Activated CD4-positive, alpha-beta T cell treated with anti-CD3 and anti-CD28 coated beads for 36 hours (primary cell): Measurements from ENCODE around the gene RAVER2. TPM values are rescaled to one million over a fixed set of nuclear protein-coding genes. Genes with fewer than 3 reads are reported as not detected.
"Not testable (repeated sequence)": the region's sequence is repeated elsewhere in the genome, so short reads cannot be mapped to it uniquely, and the experiment has no call there.

ENCODE experiments used
- ATAC-seq: fragments of 200-7000 bp; cut with Tn5 transposase; one replicate; pipeline ENCODE4 v1.10.0; 2021; ENCODE audit warnings: mild to moderate bottlenecking, moderate library complexity
- CTCF ChIA-PET: fragments of 350-600 bp; sonication (Branson Sonifier 250); formaldehyde crosslinking; loops from one replicate; lab custom pipeline; 2021; ENCODE audit warnings: antibody characterized with exemption; lab: Charles Lee
- POLR2A ChIA-PET: fragments of 350-600 bp; sonication (Branson Sonifier 250); formaldehyde crosslinking; loops from one replicate; lab custom pipeline; 2021; ENCODE audit warnings: antibody characterized with exemption, inconsistent platforms; lab: Charles Lee
- DNase-seq: peaks from one replicate; pipeline ENCODE4 v3.0.0-alpha.2; 2020
- H3K27ac Mint-ChIP-seq: one replicate; pipeline ENCODE4 v1.8.0; 2021; ENCODE audit warnings: mixed read lengths
- H3K27me3 Mint-ChIP-seq: one replicate; pipeline ENCODE4 v1.8.0; 2021; ENCODE audit warnings: mixed read lengths
- H3K36me3 Mint-ChIP-seq: one replicate; pipeline ENCODE4 v1.8.0; 2021; ENCODE audit warnings: low read depth, mixed read lengths
- H3K4me1 Mint-ChIP-seq: one replicate; pipeline ENCODE4 v1.8.0; 2021; ENCODE audit warnings: mixed read lengths
- H3K4me3 Mint-ChIP-seq: one replicate; pipeline ENCODE4 v1.8.0; 2021; ENCODE audit warnings: mild to moderate bottlenecking, moderate library complexity, mixed read lengths
- H3K9me3 Mint-ChIP-seq: one replicate; pipeline ENCODE4 v1.8.0; 2021; ENCODE audit warnings: low read depth, mixed read lengths
- intact Hi-C, 2 experiments: fragments of 100-400 bp; cut with DNase I in 1 of 2; cut with micrococcal nuclease in 1 of 2; formaldehyde crosslinking; loops; one replicate each; pipeline versions ENCODE4 v1.14.2 to v1.15.1; 2022 to 2024; cut with DNase I, micrococcal nuclease
- total RNA-seq, 2 experiments: library from RNA; stranded (reverse); gene quantifications; one replicate each; pipeline ENCODE4 v1.2.3, GENCODE V29; 2021

RAVER2 gene
- total RNA-seq: 1 to 10 TPM; 3.2 to 3.6 TPM

- DNase-seq (peak; percentile 72), ATAC-seq (peak; percentile 79)
- Mint-ChIP-seq H3K36me3 (no peaks in the 10 kb centered on the region), H3K27ac (peak within 1 kb of the TSS; percentile 70), H3K27me3 (peaks cover 5% of the 10 kb centered on the region), H3K4me1 (peaks cover 17% of the 10 kb centered on the region), H3K4me3 (peak within 1 kb of the TSS; percentile 76), H3K9me3 (no peaks in the 10 kb centered on the region)
- intact Hi-C loops: loop anchor here (1.0 to 10.0 kb wide), 7 partner anchors 58 to 403 kb away; partner anchors contain the start of genes CACHD1 (in 1 of the 2) and JAK1 (in 1 of the 2)
- CTCF ChIA-PET: interaction anchor here (0.6 to 0.7 kb wide), 3 partner anchors 84 to 715 kb away, joined by 3 read pairs; no protein-coding TSS in a partner anchor
- POLR2A ChIA-PET: no interaction called here
Observed at GRCh38 chr1:64744492-64745180, at the start of gene RAVER2. RAVER2 (plus strand) TSS chr1:64745075; CDS start chr1:64745173, 98 bp downstream.

DNA sequence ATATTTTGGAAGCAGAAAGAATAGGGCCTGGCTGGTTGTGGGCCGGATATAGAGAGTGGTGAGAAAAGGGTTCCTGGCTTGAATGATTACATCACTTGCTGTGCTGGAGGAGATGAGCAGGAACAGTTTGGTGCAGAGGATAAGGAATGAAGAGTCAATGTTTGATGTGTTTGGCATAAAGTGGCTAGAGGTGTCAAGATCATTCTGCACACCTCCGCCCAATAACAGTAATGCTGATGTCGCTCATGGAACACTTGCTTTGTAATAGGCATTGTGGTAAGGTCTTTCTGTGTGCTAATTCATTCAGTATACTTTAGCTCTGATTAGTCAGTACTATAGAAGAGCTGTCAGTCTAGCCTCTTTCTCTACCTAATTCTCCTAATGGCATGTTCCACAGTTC lies 48.0 kb upstream of the RAVER2 start:
- ChIA-PET POLR2A (no interaction called here), CTCF (interaction anchor here (0.7 to 1.0 kb wide), 2 partner anchors 33 to 843 kb away, joined by 3 read pairs; no protein-coding TSS in a partner anchor)
- peaks cover 4% of the 10 kb centered on the region for H3K27me3 Mint-ChIP-seq
- no peaks in the 10 kb centered on the region for H3K4me1 Mint-ChIP-seq
- no peak overlapping the region for H3K27ac Mint-ChIP-seq
- no peaks in the 10 kb centered on the region for H3K9me3 Mint-ChIP-seq
- intact Hi-C loops: no loop called here
- ATAC-seq (no peak), DNase-seq (no peak)
- no peak overlapping the region for H3K4me3 Mint-ChIP-seq
- H3K36me3 Mint-ChIP-seq: no peaks in the 10 kb centered on the region

GRCh38 chr1:64699327-64699726 lies 45.5 kb upstream of the RAVER2 start:
- POLR2A ChIA-PET: no interaction called here
- intact Hi-C loops: no loop called here
- no peak for ATAC-seq

GRCh38 chr1:64701071-64701470 lies 43.8 kb upstream of the RAVER2 start:
- DNase-seq (no peak), ATAC-seq (no peak)
- intact Hi-C loops: no loop called here
- Mint-ChIP-seq H3K4me3 (no peak overlapping the region), H3K36me3 (no peaks in the 10 kb centered on the region), H3K9me3 (no peaks in the 10 kb centered on the region), H3K4me1 (no peaks in the 10 kb centered on the region), H3K27me3 (peaks cover 7% of the 10 kb centered on the region), H3K27ac (no peak overlapping the region)
- ChIA-PET POLR2A (no interaction called here), CTCF (interaction anchor here (1.0 kb wide), 1 partner anchor 128 kb away, joined by 3 read pairs; no protein-coding TSS in a partner anchor)

More at GRCh38 chr1:64699327-64699726, 45.5 kb upstream of the RAVER2 start:
- Mint-ChIP-seq H3K9me3 (no peaks in the 10 kb centered on the region), H3K36me3 (no peaks in the 10 kb centered on the region), H3K4me3 (no peak overlapping the region), H3K27ac (no peak overlapping the region), H3K4me1 (no peaks in the 10 kb centered on the region), H3K27me3 (peaks cover 7% of the 10 kb centered on the region)
- CTCF ChIA-PET: no interaction called here
- DNase-seq: no peak

- Mint-ChIP-seq H3K4me1 (no peaks in the 10 kb centered on the region), H3K9me3 (no peaks in the 10 kb centered on the region), H3K27ac (no peak overlapping the region), H3K27me3 (peaks cover 7% of the 10 kb centered on the region), H3K36me3 (no peaks in the 10 kb centered on the region), H3K4me3 (no peak overlapping the region)
- intact Hi-C loops: no loop called here
- DNase-seq (no peak), ATAC-seq (no peak)
- CTCF ChIA-PET: no interaction called here
- POLR2A ChIA-PET: no interaction called here
Observed at GRCh38 chr1:64701886-64702285, 43.0 kb upstream of the RAVER2 start.

DNA sequence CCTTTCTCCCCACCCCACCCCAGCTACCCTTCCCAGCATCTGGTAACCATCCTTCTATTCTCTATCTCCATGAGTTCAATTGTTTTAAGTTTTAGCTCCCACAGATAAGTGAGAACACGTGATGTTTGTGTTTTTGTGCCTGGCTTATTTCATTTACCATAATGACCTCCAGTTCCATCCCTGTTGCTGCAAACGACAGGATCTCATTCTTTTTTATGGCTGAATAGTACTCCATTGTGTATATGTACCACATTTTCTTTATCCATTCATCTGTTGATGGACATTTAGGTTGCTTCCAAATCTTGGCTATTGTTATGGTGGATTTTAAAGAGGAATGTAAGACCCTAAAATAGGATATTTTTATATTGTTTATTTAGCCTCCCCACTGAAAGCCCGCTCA lies 42.2 kb upstream of the RAVER2 start:
- CTCF ChIA-PET: interaction anchor here (0.6 kb wide), 1 partner anchor 27 kb away, joined by 3 read pairs; no protein-coding TSS in a partner anchor
- H3K27me3 Mint-ChIP-seq, POLR2A ChIA-PET, intact Hi-C loops, ATAC-seq, H3K4me1 Mint-ChIP-seq, H3K4me3 Mint-ChIP-seq, DNase-seq, H3K36me3 Mint-ChIP-seq, H3K9me3 Mint-ChIP-seq, H3K27ac Mint-ChIP-seq: not testable (repeated sequence)

GRCh38 chr1:64703600-64703999 lies 41.3 kb upstream of the RAVER2 start:
- DNase-seq: peak; percentile 13
- Mint-ChIP-seq H3K4me3 (no peak overlapping the region), H3K36me3 (no peaks in the 10 kb centered on the region), H3K4me1 (no peaks in the 10 kb centered on the region), H3K27me3 (peaks cover 7% of the 10 kb centered on the region), H3K9me3 (no peaks in the 10 kb centered on the region), H3K27ac (no peak overlapping the region)
- ChIA-PET POLR2A (no interaction called here), CTCF (interaction anchor here (1.2 kb wide), 1 partner anchor 429 kb away, joined by 3 read pairs; no protein-coding TSS in a partner anchor)
- intact Hi-C loops: no loop called here
- ATAC-seq: peak; percentile 19

- H3K27ac Mint-ChIP-seq: no peak overlapping the region
- CTCF ChIA-PET: no interaction called here
- DNase-seq (no peak), ATAC-seq (no peak)
- no peaks in the 10 kb centered on the region for H3K9me3 Mint-ChIP-seq
- no peaks in the 10 kb centered on the region for H3K36me3 Mint-ChIP-seq
- H3K4me1 Mint-ChIP-seq: no peaks in the 10 kb centered on the region
- peaks cover 7% of the 10 kb centered on the region for H3K27me3 Mint-ChIP-seq
- POLR2A ChIA-PET: no interaction called here
- H3K4me3 Mint-ChIP-seq: no peak overlapping the region
- intact Hi-C loops: no loop called here
Observed at GRCh38 chr1:64705591-64705990, 39.3 kb upstream of the RAVER2 start.

DNA sequence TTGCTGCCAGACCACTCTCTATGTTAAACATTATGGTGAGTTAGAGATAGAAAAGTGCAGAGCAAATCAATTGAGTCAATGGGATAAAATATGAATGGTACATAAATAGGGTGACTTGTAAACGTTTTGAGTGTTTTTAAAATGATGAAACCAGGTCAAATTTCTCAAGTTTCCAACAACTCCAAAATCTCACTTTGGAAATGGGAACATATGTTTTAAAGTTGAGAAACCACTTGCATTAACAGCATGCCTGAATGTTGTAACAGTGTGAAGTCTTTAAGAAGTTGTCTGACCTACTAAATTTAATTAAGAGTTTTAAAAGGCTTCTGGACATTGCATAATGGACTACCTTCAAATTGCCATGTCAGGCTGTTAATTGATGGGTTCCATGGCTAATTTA lies 33.6 kb upstream of the RAVER2 start:
- POLR2A ChIA-PET: no interaction called here
- Mint-ChIP-seq H3K4me3 (no peak overlapping the region), H3K36me3 (no peaks in the 10 kb centered on the region), H3K27me3 (peaks cover 2% of the 10 kb centered on the region), H3K4me1 (no peaks in the 10 kb centered on the region), H3K27ac (no peak overlapping the region), H3K9me3 (no peaks in the 10 kb centered on the region)
- no peak for DNase-seq
- no peak for ATAC-seq
- CTCF ChIA-PET: no interaction called here
- intact Hi-C loops: no loop called here

DNA sequence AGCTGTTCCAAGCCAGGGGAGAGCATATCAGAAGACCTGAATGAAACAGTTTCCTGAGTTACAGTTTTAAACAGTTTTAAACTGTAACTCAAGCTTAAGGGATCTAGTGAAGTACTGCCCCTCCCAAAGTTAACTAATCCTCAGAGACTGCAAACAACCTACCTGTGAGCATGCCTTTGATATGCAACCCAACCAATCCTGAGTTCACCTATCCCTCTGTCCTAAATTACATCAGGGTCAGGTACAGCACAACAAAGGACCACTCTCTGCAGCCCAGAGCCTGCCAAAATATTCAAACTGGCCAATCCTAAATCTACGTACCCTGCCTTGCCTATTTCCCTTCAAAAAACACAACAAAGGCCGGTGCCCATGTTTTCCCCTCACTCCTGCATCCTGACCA lies 32.8 kb upstream of the RAVER2 start:
- intact Hi-C loops: no loop called here
- H3K36me3 Mint-ChIP-seq: no peaks in the 10 kb centered on the region
- ChIA-PET CTCF (no interaction called here), POLR2A (no interaction called here)
- no peak for DNase-seq
- H3K4me3 Mint-ChIP-seq: no peak overlapping the region
- no peak overlapping the region for H3K27ac Mint-ChIP-seq
- ATAC-seq: no peak
- H3K4me1 Mint-ChIP-seq: no peaks in the 10 kb centered on the region
- no peaks in the 10 kb centered on the region for H3K9me3 Mint-ChIP-seq
- H3K27me3 Mint-ChIP-seq: peaks cover 2% of the 10 kb centered on the region

DNA sequence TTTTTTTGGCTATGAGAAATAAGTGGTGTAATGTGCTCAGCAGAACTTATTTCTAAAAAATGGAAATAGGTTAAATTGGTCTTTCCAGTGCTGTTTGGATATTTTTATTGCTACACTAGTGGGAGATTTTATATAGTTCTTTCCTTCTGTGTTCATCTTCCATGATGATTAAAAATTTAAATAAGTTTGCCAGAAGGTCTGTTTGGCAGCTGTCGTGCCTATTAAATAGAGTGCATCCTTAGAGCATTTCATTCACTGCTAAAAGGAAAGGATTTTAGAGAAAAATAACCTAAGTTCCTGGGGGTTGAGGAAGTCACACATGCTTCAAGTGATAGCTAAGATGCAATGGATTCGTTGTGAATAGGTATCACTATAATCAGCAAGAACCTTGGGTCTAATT lies 29.7 kb upstream of the RAVER2 start:
- POLR2A ChIA-PET: no interaction called here
- no peaks in the 10 kb centered on the region for H3K4me1 Mint-ChIP-seq
- DNase-seq (no peak), ATAC-seq (no peak)
- H3K27me3 Mint-ChIP-seq: peaks cover 8% of the 10 kb centered on the region
- H3K36me3 Mint-ChIP-seq: no peaks in the 10 kb centered on the region
- peaks cover 2% of the 10 kb centered on the region for H3K9me3 Mint-ChIP-seq
- no peak overlapping the region for H3K4me3 Mint-ChIP-seq
- CTCF ChIA-PET: interaction anchor here (0.6 to 1.4 kb wide), 2 partner anchors 8 to 19 kb away, joined by 3 read pairs; no protein-coding TSS in a partner anchor
- no peak overlapping the region for H3K27ac Mint-ChIP-seq
- intact Hi-C loops: no loop called here

DNA sequence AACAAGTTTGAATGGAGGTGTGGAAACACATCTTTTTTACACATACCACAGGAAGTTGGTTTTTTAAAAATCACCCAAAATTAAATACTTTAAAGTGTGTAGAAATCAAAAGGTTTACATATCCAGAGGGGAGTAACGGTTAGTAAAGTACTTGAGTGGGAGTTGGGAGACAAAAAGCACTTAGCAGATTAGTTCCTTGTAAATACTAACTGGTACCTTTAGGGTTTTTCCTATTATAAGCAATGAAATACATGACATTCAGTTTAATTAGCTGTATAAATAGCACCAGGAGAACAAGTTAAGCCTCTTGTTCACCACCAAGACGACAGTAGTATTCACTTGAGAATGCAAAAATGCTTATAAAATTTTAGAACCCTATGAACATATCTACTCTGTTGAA lies 23.7 kb upstream of the RAVER2 start:
- Mint-ChIP-seq H3K9me3 (peaks cover 2% of the 10 kb centered on the region), H3K27ac (no peak overlapping the region), H3K27me3 (peaks cover 20% of the 10 kb centered on the region), H3K4me3 (no peak overlapping the region), H3K4me1 (no peaks in the 10 kb centered on the region), H3K36me3 (no peaks in the 10 kb centered on the region)
- no peak for ATAC-seq
- intact Hi-C loops: no loop called here
- CTCF ChIA-PET: no interaction called here
- POLR2A ChIA-PET: no interaction called here
- no peak for DNase-seq
